CD4-positive, alpha-beta T cell (primary cell): ENCODE data around the gene NRXN2. TPM values are rescaled to one million over a fixed set of nuclear protein-coding genes. Genes with fewer than 3 reads are reported as not detected.

ENCODE experiments used
- ATAC-seq: fragments of 200-7000 bp; cut with Tn5 transposase; one replicate; pipeline ENCODE4 v1.10.0; 2022; ENCODE audit warnings: mild to moderate bottlenecking; ENCODE audit not compliant: poor library complexity
- CTCF ChIA-PET: fragments of 350-600 bp; sonication (Branson Sonifier 250); formaldehyde crosslinking; loops from one replicate; lab custom pipeline; 2021; ENCODE audit warnings: antibody characterized with exemption, inconsistent platforms; lab: Charles Lee
- POLR2A ChIA-PET: fragments of 350-600 bp; sonication (Branson Sonifier 250); formaldehyde crosslinking; loops from one replicate; lab custom pipeline; 2021; ENCODE audit warnings: antibody characterized with exemption, inconsistent platforms; lab: Charles Lee
- DNase-seq, 14 experiments: peaks; one replicate each; pipeline ENCODE4 v3.0.0-alpha.2; 2013 to 2020; ENCODE audit warnings: mixed read lengths in 2 of 14
- H3K27ac ChIP-seq, 2 donors: one replicate each; pipeline versions ENCODE4 v1.5.1 to v1.7.0; 2013; ENCODE audit warnings: low read length in 2 of 2, low read depth in 1 of 2, mild to moderate bottlenecking in 1 of 2
- H3K27me3 ChIP-seq, 2 experiments: 1 replicate in 1 of 2; 2 replicates in 1 of 2; pipeline versions ENCODE4 v1.6.1 to v1.7.0; 2013; ENCODE audit warnings: low read length in 2 of 2, control low read depth in 1 of 2, mild to moderate bottlenecking in 1 of 2, moderate library complexity in 1 of 2; ENCODE audit not compliant: insufficient read depth in 2 of 2, control insufficient read depth in 1 of 2
- H3K36me3 ChIP-seq: one replicate; pipeline ENCODE4 v1.6.1; 2013; ENCODE audit warnings: low read length, control low read depth; ENCODE audit not compliant: insufficient read depth
- H3K4me1 ChIP-seq: one replicate; pipeline ENCODE4 v1.6.1; 2013; ENCODE audit warnings: low read length, control low read depth; ENCODE audit not compliant: insufficient read depth
- H3K4me3 ChIP-seq: one replicate; pipeline ENCODE4 v1.5.1; 2013; ENCODE audit warnings: mild to moderate bottlenecking, low read length, moderate library complexity
- H3K9me3 ChIP-seq, 2 experiments: 1 replicate in 1 of 2; 2 replicates in 1 of 2; pipeline versions ENCODE4 v1.6.1 to v1.7.0; 2013; ENCODE audit warnings: low read length in 2 of 2, mild to moderate bottlenecking in 2 of 2, control low read depth in 1 of 2, moderate library complexity in 1 of 2; ENCODE audit not compliant: control insufficient read depth in 1 of 2, insufficient read depth in 1 of 2
- H3K27ac Mint-ChIP-seq: one replicate; pipeline ENCODE4 v1.8.0; 2020; ENCODE audit warnings: mixed read lengths
- H3K27me3 Mint-ChIP-seq: one replicate; pipeline ENCODE4 v1.8.0; 2021; ENCODE audit warnings: mixed read lengths
- H3K36me3 Mint-ChIP-seq: one replicate; pipeline ENCODE4 v1.8.0; 2021; ENCODE audit warnings: low read depth, mixed read lengths
- H3K4me1 Mint-ChIP-seq: one replicate; pipeline ENCODE4 v1.8.0; 2021; ENCODE audit warnings: low read depth, mixed read lengths
- H3K4me3 Mint-ChIP-seq: one replicate; pipeline ENCODE4 v1.8.0; 2020; ENCODE audit warnings: mild to moderate bottlenecking, mixed read lengths
- H3K9me3 Mint-ChIP-seq: one replicate; pipeline ENCODE4 v1.8.0; 2020; ENCODE audit warnings: mixed read lengths
- CTCF ChIP-seq: fragments of 200-600 bp; IDR thresholded peaks from one replicate; pipeline ENCODE4 v1.8.0; 2022; ENCODE audit warnings: antibody characterized with exemption, mild to moderate bottlenecking
- intact Hi-C, 2 experiments: fragments of 100-400 bp; cut with DNase I in 1 of 2; cut with micrococcal nuclease in 1 of 2; formaldehyde crosslinking; loops; one replicate each; pipeline versions ENCODE4 v1.15.1 to v1.9.0; 2023 to 2025; cut with DNase I, micrococcal nuclease
- total RNA-seq, 174 experiments: library from RNA in 2 of 174; stranded (reverse) in 2 of 174; gene quantifications; one replicate each; pipeline ENCODE4 v1.2.3 and lab custom pipeline; 2021 to 2026

The NRXN2 gene
- total RNA-seq, 2 experiments from 2014 or later, result 0.05 to 0.31 TPM

DNA sequence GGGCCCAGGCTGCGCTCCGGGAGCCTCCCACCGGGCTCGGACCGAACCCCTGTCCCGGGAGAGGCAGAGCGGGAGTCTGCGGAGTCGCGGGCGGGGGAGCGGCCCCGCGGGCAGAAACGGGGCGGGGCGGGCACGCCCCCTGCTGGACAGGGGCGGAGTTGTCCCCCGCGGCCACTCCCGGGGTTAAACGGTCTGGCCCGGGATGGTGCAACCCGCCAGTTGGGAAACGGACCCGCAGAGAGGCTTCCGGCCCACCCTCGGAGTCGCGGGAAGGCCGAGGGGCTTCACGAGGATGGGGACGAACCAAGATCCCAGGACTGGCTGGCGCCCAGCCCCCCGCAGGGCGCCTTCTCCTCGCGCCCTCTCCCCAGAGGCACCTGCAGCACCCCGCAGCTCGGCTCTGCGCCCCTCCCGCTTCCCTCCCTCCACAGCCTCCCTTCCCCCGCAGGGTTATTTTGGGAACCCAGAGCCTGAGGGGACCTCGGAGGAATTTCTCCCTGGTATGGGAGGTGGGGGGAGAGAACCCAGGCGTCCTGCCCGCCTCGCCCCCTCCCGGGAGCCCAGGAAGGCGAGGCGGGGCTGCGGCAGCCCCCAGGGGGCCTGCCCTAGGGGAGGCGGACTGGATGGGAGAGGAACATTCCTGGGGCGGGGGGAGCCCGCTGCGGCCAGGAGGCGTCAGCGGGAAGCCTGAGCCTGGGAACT is 20.0 kb upstream of the NRXN2 start:
- Mint-ChIP-seq H3K9me3 (no peaks in the 10 kb centered on the region), H3K36me3 (peaks cover 56% of the 10 kb centered on the region), H3K4me1 (peaks cover 46% of the 10 kb centered on the region), H3K27ac (peak overlapping the region; percentile 92), H3K27me3 (no peaks in the 10 kb centered on the region), H3K4me3 (peak overlapping the region; percentile 85)
- H3K4me1 ChIP-seq, result peaks cover 67% of the 10 kb centered on the region
- ATAC-seq (peak; percentile 13), DNase-seq (peak; percentile 58 to 87 (median 72))
- H3K27ac ChIP-seq, result peak overlapping the region; percentile 89 to 95
- H3K9me3 ChIP-seq, result no peaks in the 10 kb centered on the region
- peak; percentile 80 for TF ChIP-seq CTCF
- peak overlapping the region; percentile 98 for H3K4me3 ChIP-seq
- ChIA-PET POLR2A (interaction anchor here (1.1 to 18.7 kb wide), 17 partner anchors 8 to 756 kb away, joined by 4 to 634 read pairs (median 13); partner anchors contain the start of genes FAU, MALAT1, MAP4K2 and MEN1), CTCF (interaction anchor here (0.6 to 4.9 kb wide), 13 partner anchors 10 to 460 kb away, joined by 3 to 45 read pairs (median 5); partner anchors contain the start of genes PYGM and SF1)
- no peaks in the 10 kb centered on the region for H3K27me3 ChIP-seq
- H3K36me3 ChIP-seq, result peaks cover 39% of the 10 kb centered on the region
- intact Hi-C loops, result loop anchor here (1.0 to 5.0 kb wide), 6 partner anchors 21 to 190 kb away; partner anchors contain the start of genes CDC42BPG (in 1 of the 2) and SF1 (in 1 of the 2)

DNA sequence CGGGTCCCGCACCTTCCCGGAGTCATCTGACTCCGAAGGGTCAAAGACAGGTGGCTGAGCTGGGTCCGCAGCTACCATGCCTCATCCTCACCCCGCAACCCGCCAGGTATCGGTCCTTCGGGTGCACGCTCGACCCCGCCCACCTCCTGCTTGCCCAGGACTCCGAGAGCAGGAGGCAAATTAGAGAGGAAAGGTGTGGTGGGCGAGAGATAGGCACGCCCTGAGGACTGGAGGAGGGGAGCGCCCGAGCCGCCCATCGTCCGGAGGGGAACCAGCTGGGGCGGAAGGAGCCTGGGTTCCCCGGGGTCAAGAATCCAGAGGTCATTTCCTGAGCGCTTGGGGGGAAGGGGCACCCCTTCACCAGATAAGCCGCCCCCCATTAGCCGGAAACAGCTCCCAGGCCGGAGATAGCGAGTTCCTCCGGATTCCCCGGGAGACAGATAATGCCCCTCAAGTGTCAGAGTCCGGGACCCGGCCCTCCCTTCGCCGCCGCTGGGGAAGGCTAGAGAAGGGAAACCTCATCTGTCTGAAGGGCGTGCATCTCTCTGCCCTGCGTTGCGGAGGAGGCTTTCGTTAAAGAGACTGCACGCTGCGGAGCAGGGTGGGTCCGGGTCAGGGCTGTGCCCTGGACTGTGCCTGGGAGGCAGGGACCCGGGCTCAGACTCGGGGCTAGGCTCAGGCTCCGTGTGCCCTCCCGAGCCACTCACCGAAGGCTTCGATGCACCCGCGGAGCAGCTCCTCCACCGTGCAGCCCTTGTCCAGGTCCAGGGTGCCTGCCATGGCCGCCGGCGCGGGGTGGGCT is 19.3 kb upstream of the NRXN2 start:
- H3K9me3 Mint-ChIP-seq, result no peaks in the 10 kb centered on the region
- H3K27me3 Mint-ChIP-seq, result no peaks in the 10 kb centered on the region
- Histone ChIP-seq H3K4me3 (peak overlapping the region; percentile 98), H3K9me3 (no peaks in the 10 kb centered on the region), H3K36me3 (peaks cover 45% of the 10 kb centered on the region), H3K4me1 (peaks cover 67% of the 10 kb centered on the region), H3K27me3 (no peaks in the 10 kb centered on the region), H3K27ac (peak overlapping the region; percentile 44 to 95)
- ATAC-seq, result no peak
- peaks cover 46% of the 10 kb centered on the region for H3K4me1 Mint-ChIP-seq
- H3K36me3 Mint-ChIP-seq, result peaks cover 62% of the 10 kb centered on the region
- intact Hi-C loops, result loop anchor here (1.0 to 5.0 kb wide), 4 partner anchors 35 to 189 kb away; partner anchors contain the start of genes CDC42BPG (in 1 of the 2) and SF1 (in 1 of the 2)
- H3K4me3 Mint-ChIP-seq, result peak overlapping the region; percentile 85
- peak overlapping the region; percentile 24 for H3K27ac Mint-ChIP-seq
- CTCF ChIA-PET, result interaction anchor here (0.9 to 4.9 kb wide), 11 partner anchors 8 to 284 kb away, joined by 3 to 45 read pairs (median 6); partner anchors contain the start of genes PYGM and SF1
- no peak for TF ChIP-seq CTCF
- POLR2A ChIA-PET, result interaction anchor here (1.1 to 18.7 kb wide), 10 partner anchors 7 to 757 kb away, joined by 3 to 634 read pairs (median 10); partner anchors contain the start of genes FAU, MALAT1, MEN1 and MRPL49
- peak in 3 of 14 experiments; percentile 30 to 36 (median 36) for DNase-seq
